Stimulated activated naive B cell treated with anti-CD40 and anti-IgM and Interleukin-4, amounts not matched to agents 10 μg/mL and 1 μg/mL and 100 μg/mL, for 72 hours (primary cell): ENCODE measurements around the gene SPRY4.

ENCODE experiments used
- ATAC-seq, 2 donors: fragments of 150-1000 bp; cut with Tn5 transposase; replicated peaks; 2 replicates each; pipeline ENCODE4 v1.10.0; 2021; ENCODE audit warnings: moderate library complexity in 1 of 2
- DNase-seq: peaks from one replicate; pipeline ENCODE4 v3.0.0; 2021
- H3K27ac Mint-ChIP-seq: one replicate; pipeline ENCODE4 v1.8.0; 2022; ENCODE audit warnings: mild to moderate bottlenecking, mixed read lengths
- H3K27me3 Mint-ChIP-seq, 2 donors: one replicate each; pipeline ENCODE4 v1.8.0; 2022; ENCODE audit warnings: mixed read lengths in 2 of 2
- H3K36me3 Mint-ChIP-seq, 2 donors: one replicate each; pipeline ENCODE4 v1.8.0; 2022; ENCODE audit warnings: mixed read lengths in 2 of 2, mild to moderate bottlenecking in 1 of 2
- H3K4me1 Mint-ChIP-seq, 2 donors: one replicate each; pipeline ENCODE4 v1.8.0; 2022; ENCODE audit warnings: mixed read lengths in 2 of 2, mild to moderate bottlenecking in 1 of 2
- H3K4me3 Mint-ChIP-seq, 2 donors: one replicate each; pipeline ENCODE4 v1.8.0; 2022; ENCODE audit warnings: mild to moderate bottlenecking in 2 of 2, mixed read lengths in 2 of 2, moderate library complexity in 1 of 2
- H3K9me3 Mint-ChIP-seq, 2 donors: one replicate each; pipeline ENCODE4 v1.8.0; 2022; ENCODE audit warnings: mixed read lengths in 2 of 2, mild to moderate bottlenecking in 1 of 2

The SPRY4 gene

GRCh38 chr5:142325725-142326479 lies 1.1 kb upstream of the SPRY4 start:
- no peak for ATAC-seq
- no peak for DNase-seq
- Mint-ChIP-seq H3K27me3 (peaks cover 74 to 79% of the 10 kb centered on the region in 2 donors), H3K4me3 (peak overlapping the region; percentile 84 to 87), H3K4me1 (peaks cover 22 to 45% of the 10 kb centered on the region in 2 donors), H3K27ac (peak overlapping the region; percentile 62), H3K36me3 (no peaks in the 10 kb centered on the region), H3K9me3 (no peaks in the 10 kb centered on the region)

GRCh38 chr5:142324136-142324870 lies 518 bp downstream of the SPRY4 start:
- Mint-ChIP-seq H3K4me1 (peaks cover 30 to 56% of the 10 kb centered on the region in 2 donors), H3K36me3 (no peaks in the 10 kb centered on the region), H3K27me3 (peaks cover 78 to 81% of the 10 kb centered on the region in 2 donors), H3K27ac (no peak overlapping the region), H3K9me3 (no peaks in the 10 kb centered on the region), H3K4me3 (peak overlapping the region; percentile 84 to 87)
- ATAC-seq (peak; percentile 64 to 67), DNase-seq (no peak)

- DNase-seq (no peak), ATAC-seq (no peak)
- no peaks in the 10 kb centered on the region for H3K36me3 Mint-ChIP-seq
- no peak overlapping the region for H3K27ac Mint-ChIP-seq
- H3K9me3 Mint-ChIP-seq: no peaks in the 10 kb centered on the region
- peak overlapping the region; percentile 84 to 87 for H3K4me3 Mint-ChIP-seq
- peaks cover 31 to 58% of the 10 kb centered on the region in 2 donors for H3K4me1 Mint-ChIP-seq
- peaks cover 77 to 80% of the 10 kb centered on the region in 2 donors for H3K27me3 Mint-ChIP-seq
Measured at GRCh38 chr5:142323480-142324135, 1.2 kb downstream of the SPRY4 start.

DNA sequence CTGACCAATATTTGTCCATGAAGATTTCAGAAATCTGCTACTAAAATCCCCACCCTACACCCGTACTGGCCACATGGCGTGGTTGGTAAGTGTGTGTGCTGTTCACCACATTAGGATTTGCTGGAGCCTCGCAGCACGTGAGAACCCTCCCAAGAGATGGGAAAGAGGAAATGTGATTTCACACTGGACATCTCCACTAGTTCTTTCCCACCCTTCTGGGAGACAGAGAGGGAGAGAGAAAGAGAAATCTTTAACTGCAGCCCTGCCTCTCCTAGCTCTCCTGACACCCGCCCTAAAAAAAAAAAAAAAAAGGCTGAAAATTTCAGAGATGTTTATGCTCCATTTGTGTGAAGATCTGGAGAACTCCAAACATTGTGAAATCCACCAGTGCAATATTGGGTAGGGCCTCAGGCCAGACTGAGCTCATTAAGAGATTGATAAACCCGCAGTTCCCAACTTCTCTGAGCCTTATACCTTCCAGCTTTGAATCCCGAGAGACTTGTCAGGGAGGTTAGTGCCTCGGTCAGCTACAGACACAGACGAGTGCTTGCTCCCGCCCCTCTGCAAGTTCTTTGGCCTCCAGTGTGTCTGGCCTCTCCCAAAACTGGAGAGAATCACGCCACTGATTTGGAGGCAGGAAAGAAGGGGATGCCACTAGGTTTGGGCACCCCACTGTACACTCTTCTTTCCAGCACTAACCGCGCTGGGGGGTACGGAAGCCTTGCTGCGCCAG lies 1.9 kb downstream of the SPRY4 start:
- no peak overlapping the region for H3K4me3 Mint-ChIP-seq

GRCh38 chr5:142322403-142322746 lies 2.4 kb downstream of the SPRY4 start:
- H3K27ac Mint-ChIP-seq: no peak overlapping the region
- H3K36me3 Mint-ChIP-seq: no peaks in the 10 kb centered on the region
- DNase-seq: no peak
- H3K4me3 Mint-ChIP-seq: no peak overlapping the region
- ATAC-seq: no peak
- peaks cover 70 to 86% of the 10 kb centered on the region in 2 donors for H3K27me3 Mint-ChIP-seq
- no peaks in the 10 kb centered on the region for H3K9me3 Mint-ChIP-seq
- peaks cover 31 to 63% of the 10 kb centered on the region in 2 donors for H3K4me1 Mint-ChIP-seq

More for the DNA sequence above, 1.9 kb downstream of the SPRY4 start:
- no peak for ATAC-seq
- peaks cover 76 to 84% of the 10 kb centered on the region in 2 donors for H3K27me3 Mint-ChIP-seq
- peaks cover 31 to 60% of the 10 kb centered on the region in 2 donors for H3K4me1 Mint-ChIP-seq
- no peak for DNase-seq
- H3K9me3 Mint-ChIP-seq: no peaks in the 10 kb centered on the region
- no peak overlapping the region for H3K27ac Mint-ChIP-seq
- no peaks in the 10 kb centered on the region for H3K36me3 Mint-ChIP-seq

GRCh38 chr5:142320851-142321560 lies 3.8 kb downstream of the SPRY4 start:
- Mint-ChIP-seq H3K27ac (no peak overlapping the region), H3K27me3 (peaks cover 59 to 79% of the 10 kb centered on the region in 2 donors), H3K9me3 (no peaks in the 10 kb centered on the region), H3K36me3 (no peaks in the 10 kb centered on the region), H3K4me1 (peaks cover 38 to 65% of the 10 kb centered on the region in 2 donors), H3K4me3 (no peak overlapping the region)
- ATAC-seq (no peak), DNase-seq (no peak)

DNA sequence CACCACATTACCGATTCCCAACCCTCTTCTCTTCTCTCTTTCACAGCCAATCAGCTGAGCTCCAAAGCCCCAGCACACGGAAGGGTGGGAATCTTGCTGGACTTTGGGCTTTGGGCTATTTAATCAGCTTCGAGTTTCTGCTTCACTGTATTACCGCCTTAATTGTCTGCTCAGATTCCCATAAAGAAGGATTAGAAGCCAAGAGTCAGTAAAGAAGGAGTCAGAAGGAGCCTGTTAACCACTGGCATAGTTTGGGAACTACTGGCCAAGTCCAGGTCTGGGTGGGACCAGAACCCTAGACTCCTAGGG lies 4.4 kb downstream of the SPRY4 start:
- no peak for DNase-seq
- Mint-ChIP-seq H3K4me1 (peaks cover 38 to 66% of the 10 kb centered on the region in 2 donors), H3K27ac (peak overlapping the region; percentile 11), H3K36me3 (no peaks in the 10 kb centered on the region), H3K9me3 (no peaks in the 10 kb centered on the region), H3K27me3 (peaks cover 55 to 75% of the 10 kb centered on the region in 2 donors), H3K4me3 (no peak overlapping the region)
- ATAC-seq: no peak

DNA sequence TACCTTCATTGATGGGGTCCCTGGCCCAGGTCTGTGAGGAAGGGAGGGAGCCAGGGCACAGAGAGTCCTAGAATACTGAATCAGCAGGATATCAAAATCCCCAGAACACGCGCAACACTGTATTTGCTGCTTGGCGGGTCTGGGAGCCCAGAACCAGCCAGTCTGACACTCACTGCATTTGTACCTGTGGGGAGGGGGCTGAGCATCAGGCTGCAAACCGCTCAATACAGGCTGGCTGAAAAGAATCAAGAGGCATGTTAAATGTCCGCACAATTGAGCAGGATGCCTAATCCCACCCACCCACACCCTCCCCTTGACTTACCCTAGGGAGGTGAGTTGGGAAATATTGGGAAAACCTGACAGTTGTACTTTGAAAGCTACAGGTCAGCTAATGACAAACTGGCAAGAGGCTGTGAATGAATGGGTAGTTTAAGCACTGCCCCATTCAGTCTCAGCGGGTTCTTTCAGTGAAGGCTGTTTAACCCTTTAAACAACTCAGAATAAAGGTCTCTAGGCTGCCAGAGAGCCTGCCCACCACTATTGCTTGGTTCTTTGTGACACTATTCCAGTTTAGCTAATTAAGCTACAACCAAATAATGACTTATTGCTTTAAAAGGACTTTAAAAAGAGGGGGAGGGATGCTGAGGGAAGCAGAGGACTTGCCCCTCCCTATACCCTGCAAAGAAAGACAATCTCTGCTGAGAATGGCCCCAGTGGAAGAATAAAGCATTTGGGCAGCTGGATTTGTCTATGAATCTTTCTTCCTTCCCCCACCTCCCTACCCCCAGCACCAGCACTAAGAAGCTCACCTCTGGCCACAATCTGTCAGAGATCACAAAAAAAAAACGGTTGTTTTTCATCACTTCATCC lies 5.0 kb downstream of the SPRY4 start:
- no peak overlapping the region for H3K27ac Mint-ChIP-seq
- H3K36me3 Mint-ChIP-seq: no peaks in the 10 kb centered on the region
- no peak overlapping the region for H3K4me3 Mint-ChIP-seq
- H3K27me3 Mint-ChIP-seq: peaks cover 49 to 69% of the 10 kb centered on the region in 2 donors
- no peaks in the 10 kb centered on the region for H3K9me3 Mint-ChIP-seq
- DNase-seq (no peak), ATAC-seq (no peak)
- peaks cover 33 to 66% of the 10 kb centered on the region in 2 donors for H3K4me1 Mint-ChIP-seq

GRCh38 chr5:142319105-142319504 lies 5.7 kb downstream of the SPRY4 start:
- peaks cover 47 to 70% of the 10 kb centered on the region in 2 donors for H3K27me3 Mint-ChIP-seq
- H3K36me3 Mint-ChIP-seq: peaks cover 0 to 1% of the 10 kb centered on the region in 2 donors
- H3K4me1 Mint-ChIP-seq: peaks cover 35 to 66% of the 10 kb centered on the region in 2 donors
- H3K4me3 Mint-ChIP-seq: no peak overlapping the region
- no peaks in the 10 kb centered on the region for H3K9me3 Mint-ChIP-seq
- ATAC-seq: no peak
- no peak overlapping the region for H3K27ac Mint-ChIP-seq
- no peak for DNase-seq

DNA sequence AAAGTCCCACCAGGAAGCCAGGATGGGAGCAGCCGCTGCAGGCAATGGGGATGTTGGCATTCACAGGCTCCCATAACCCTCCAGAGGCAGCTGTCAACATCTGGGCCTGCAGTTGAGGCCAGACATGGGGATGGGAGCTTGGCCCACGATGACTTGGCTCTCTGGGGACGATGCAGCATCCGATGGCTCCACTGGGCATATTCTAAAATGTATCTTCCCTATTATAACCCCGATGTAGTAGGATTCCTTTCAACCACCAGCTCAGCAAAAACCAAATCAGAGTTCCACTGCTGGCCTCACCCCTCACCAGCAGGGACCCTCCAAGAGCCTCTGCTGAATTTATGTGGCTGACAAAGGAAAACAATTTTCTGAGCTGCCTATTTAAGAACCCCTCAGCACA lies 7.1 kb downstream of the SPRY4 start:
- Mint-ChIP-seq H3K27ac (no peak overlapping the region), H3K4me1 (peaks cover 36 to 66% of the 10 kb centered on the region in 2 donors), H3K27me3 (peaks cover 35 to 59% of the 10 kb centered on the region in 2 donors), H3K9me3 (no peaks in the 10 kb centered on the region), H3K4me3 (no peak overlapping the region), H3K36me3 (peaks cover 0 to 2% of the 10 kb centered on the region in 2 donors)
- no peak for ATAC-seq
- DNase-seq: no peak

- Mint-ChIP-seq H3K36me3 (peaks cover 0 to 2% of the 10 kb centered on the region in 2 donors), H3K4me1 (peaks cover 36 to 66% of the 10 kb centered on the region in 2 donors), H3K27me3 (peaks cover 31 to 56% of the 10 kb centered on the region in 2 donors), H3K4me3 (no peak overlapping the region), H3K9me3 (no peaks in the 10 kb centered on the region), H3K27ac (no peak overlapping the region)
- DNase-seq (no peak), ATAC-seq (no peak)
Measured at GRCh38 chr5:142317173-142317572, 7.6 kb downstream of the SPRY4 start.

- Mint-ChIP-seq H3K27me3 (peaks cover 28 to 51% of the 10 kb centered on the region in 2 donors), H3K36me3 (peaks cover 0 to 2% of the 10 kb centered on the region in 2 donors), H3K4me3 (no peak overlapping the region), H3K9me3 (no peaks in the 10 kb centered on the region), H3K27ac (no peak overlapping the region), H3K4me1 (peaks cover 36 to 66% of the 10 kb centered on the region in 2 donors)
- no peak for DNase-seq
- no peak for ATAC-seq
Measured at GRCh38 chr5:142316681-142317080, 8.1 kb downstream of the SPRY4 start.

DNA sequence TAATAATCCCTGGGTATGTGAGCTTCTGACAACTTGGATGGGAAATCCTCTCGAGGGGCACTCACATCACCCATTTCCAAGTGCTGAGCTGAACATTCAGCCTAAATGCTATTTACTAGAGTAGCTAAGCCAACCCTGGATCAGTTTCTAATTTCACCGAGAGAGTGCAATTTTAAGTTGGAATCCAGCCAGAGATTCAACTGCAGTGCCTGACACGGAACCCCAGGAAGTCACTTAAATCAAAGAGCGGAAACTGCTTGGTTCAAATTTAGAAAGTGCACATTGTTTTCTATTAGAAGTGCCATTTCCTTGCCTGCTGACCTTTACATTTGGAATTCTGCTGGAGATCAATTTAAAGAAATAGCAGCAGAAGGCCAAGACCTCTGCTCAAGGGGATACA lies 8.8 kb downstream of the SPRY4 start:
- no peak for DNase-seq
- peaks cover 23 to 46% of the 10 kb centered on the region in 2 donors for H3K27me3 Mint-ChIP-seq
- peaks cover 0 to 2% of the 10 kb centered on the region in 2 donors for H3K36me3 Mint-ChIP-seq
- no peak for ATAC-seq
- H3K9me3 Mint-ChIP-seq: no peaks in the 10 kb centered on the region
- H3K4me3 Mint-ChIP-seq: no peak overlapping the region
- H3K4me1 Mint-ChIP-seq: peaks cover 31 to 61% of the 10 kb centered on the region in 2 donors
- no peak overlapping the region for H3K27ac Mint-ChIP-seq
